Measurements from ENCODE around the gene ZNF607.

DNA sequence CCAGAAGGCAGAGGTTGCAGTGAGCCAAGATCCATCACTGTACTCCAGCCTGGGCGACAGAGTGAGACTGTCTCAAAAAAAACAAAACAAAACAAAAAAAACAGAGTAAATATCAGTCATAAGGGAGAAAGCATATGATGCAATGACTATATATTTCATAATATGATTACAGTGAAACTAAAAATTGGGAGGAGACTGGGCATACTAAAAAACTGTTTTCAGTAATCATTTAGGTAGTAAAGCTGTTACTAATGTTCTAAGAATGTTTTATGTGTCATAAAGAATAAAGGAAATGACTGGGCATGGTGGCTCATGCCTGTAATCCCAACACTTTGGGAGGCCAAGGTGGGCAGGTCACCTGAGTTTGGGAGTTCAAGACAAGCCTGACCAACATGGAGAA, 43.9 kb upstream of the ZNF607 start:
- TF ChIP-seq, protein P1, sequence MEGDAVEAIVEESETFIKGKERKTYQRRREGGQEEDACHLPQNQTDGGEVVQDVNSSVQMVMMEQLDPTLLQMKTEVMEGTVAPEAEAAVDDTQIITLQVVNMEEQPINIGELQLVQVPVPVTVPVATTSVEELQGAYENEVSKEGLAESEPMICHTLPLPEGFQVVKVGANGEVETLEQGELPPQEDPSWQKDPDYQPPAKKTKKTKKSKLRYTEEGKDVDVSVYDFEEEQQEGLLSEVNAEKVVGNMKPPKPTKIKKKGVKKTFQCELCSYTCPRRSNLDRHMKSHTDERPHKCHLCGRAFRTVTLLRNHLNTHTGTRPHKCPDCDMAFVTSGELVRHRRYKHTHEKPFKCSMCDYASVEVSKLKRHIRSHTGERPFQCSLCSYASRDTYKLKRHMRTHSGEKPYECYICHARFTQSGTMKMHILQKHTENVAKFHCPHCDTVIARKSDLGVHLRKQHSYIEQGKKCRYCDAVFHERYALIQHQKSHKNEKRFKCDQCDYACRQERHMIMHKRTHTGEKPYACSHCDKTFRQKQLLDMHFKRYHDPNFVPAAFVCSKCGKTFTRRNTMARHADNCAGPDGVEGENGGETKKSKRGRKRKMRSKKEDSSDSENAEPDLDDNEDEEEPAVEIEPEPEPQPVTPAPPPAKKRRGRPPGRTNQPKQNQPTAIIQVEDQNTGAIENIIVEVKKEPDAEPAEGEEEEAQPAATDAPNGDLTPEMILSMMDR (IDR thresholded peaks at IDR 0.05; ENCODE audit: low read length) = no peak
- no peak for TF ChIP-seq EZH2 (IDR thresholded peaks at IDR 0.05; ENCODE audit: borderline replicate concordance, low read length)

Measured in OCI-LY1 (cell line).